GM23338 (cell line): ENCODE data around the gene MYO18A. TPM values are rescaled to one million over a fixed set of nuclear protein-coding genes. Genes with fewer than 3 reads are reported as not detected.
A peak's percentile ranks its signal among the peaks of the same experiment; 100 is the strongest.

Experiments used
- ATAC-seq: fragments of 200-7000 bp; cut with Tn5 transposase; 3 replicates; pipeline ENCODE4 v1.9.1; 2020
- DNase-seq: peaks from one replicate; pipeline ENCODE4 v3.0.0-alpha.2; 2015; ENCODE audit warnings: low spot score
- H2AFZ ChIP-seq: fragments of 200-600 bp; sonication (generic); 2 replicates; pipeline ENCODE4 v1.8.0; 2016; ENCODE audit warnings: antibody characterized with exemption, mild to moderate bottlenecking, moderate library complexity
- H3F3A ChIP-seq: fragments of 200-600 bp; sonication (generic); replicated peaks from 2 replicates; pipeline ENCODE4 v1.8.0; 2017; ENCODE audit warnings: antibody characterized with exemption, mixed run types, low read depth
- H3K27ac ChIP-seq: fragments of 200-600 bp; sonication (generic); 2 replicates; pipeline ENCODE4 v1.6.1; 2016; ENCODE audit warnings: low read depth
- H3K27me3 ChIP-seq: fragments of 200-600 bp; sonication (generic); 2 replicates; pipeline ENCODE4 v1.8.0; 2016; ENCODE audit warnings: mild to moderate bottlenecking, mixed run types, moderate library complexity; ENCODE audit not compliant: insufficient read depth
- H3K36me3 ChIP-seq: fragments of 200-600 bp; sonication (generic); 2 replicates; pipeline ENCODE4 v1.8.0; 2016; ENCODE audit warnings: mild to moderate bottlenecking; ENCODE audit not compliant: insufficient read depth
- H3K4me1 ChIP-seq: fragments of 200-600 bp; sonication (generic); 2 replicates; pipeline ENCODE4 v1.8.0; 2016; ENCODE audit warnings: mild to moderate bottlenecking, moderate library complexity; ENCODE audit not compliant: insufficient read depth
- H3K4me2 ChIP-seq: fragments of 200-600 bp; sonication (generic); 2 replicates; pipeline ENCODE4 v1.7.1; 2017; ENCODE audit warnings: mixed run types
- H3K4me3 ChIP-seq: fragments of 200-600 bp; sonication (generic); 2 replicates; pipeline ENCODE4 v1.6.1; 2016; ENCODE audit warnings: mixed run types
- H3K79me2 ChIP-seq: fragments of 200-600 bp; sonication (generic); replicated peaks from 2 replicates; pipeline ENCODE4 v1.8.0; 2017; ENCODE audit warnings: mild to moderate bottlenecking; ENCODE audit not compliant: insufficient read depth
- H3K9me2 ChIP-seq: fragments of 200-600 bp; sonication (generic); 2 replicates; pipeline ENCODE4 v1.8.0; 2017; ENCODE audit not compliant: insufficient read depth
- H4K20me1 ChIP-seq: fragments of 200-600 bp; sonication (generic); replicated peaks from 2 replicates; pipeline ENCODE4 v1.8.0; 2017; ENCODE audit warnings: mild to moderate bottlenecking; ENCODE audit not compliant: insufficient read depth
- H3K27ac Mint-ChIP-seq: 2 replicates; pipeline ENCODE4 v1.8.0; 2020; ENCODE audit warnings: inconsistent platforms, mild to moderate bottlenecking, moderate library complexity, mixed read lengths
- H3K27me3 Mint-ChIP-seq: 3 replicates; pipeline ENCODE4 v1.8.0; 2022; ENCODE audit warnings: low read depth, mild to moderate bottlenecking, moderate library complexity, mixed read lengths, inconsistent platforms; ENCODE audit not compliant: insufficient read depth, poor library complexity
- H3K36me3 Mint-ChIP-seq: 3 replicates; pipeline ENCODE4 v1.8.0; 2021; ENCODE audit warnings: low read depth, mild to moderate bottlenecking, inconsistent platforms, moderate library complexity, mixed read lengths
- H3K4me1 Mint-ChIP-seq: 3 replicates; pipeline ENCODE4 v1.8.0; 2020; ENCODE audit warnings: mild to moderate bottlenecking, inconsistent platforms, mixed read lengths
- H3K4me3 Mint-ChIP-seq: 3 replicates; pipeline ENCODE4 v1.8.0; 2021; ENCODE audit warnings: moderate library complexity, mild to moderate bottlenecking, inconsistent platforms, mixed read lengths
- H3K9me3 Mint-ChIP-seq: 3 replicates; pipeline ENCODE4 v1.8.0; 2020; ENCODE audit warnings: moderate library complexity, mild to moderate bottlenecking, inconsistent platforms, mixed read lengths
- CREB1 ChIP-seq: fragments of 250-450 bp; sonication (Bioruptor Pico); IDR thresholded peaks from 2 replicates; pipeline ENCODE4 v1.5.0; 2020; ENCODE audit warnings: low read depth, mild to moderate bottlenecking, moderate library complexity
- ETS1 ChIP-seq: IDR thresholded peaks from 2 replicates; pipeline ENCODE4 v1.6.1; 2016; ENCODE audit warnings: antibody characterized with exemption
- EZH2 ChIP-seq: fragments of 200-600 bp; sonication (generic); IDR thresholded peaks from one replicate; pipeline ENCODE4 v1.8.0; 2017; ENCODE audit warnings: antibody characterized with exemption, mild to moderate bottlenecking, low read depth; ENCODE audit not compliant: unreplicated experiment
- EZH2phosphoT487 ChIP-seq: fragments of 200-600 bp; sonication (generic); IDR thresholded peaks from one replicate; pipeline ENCODE4 v1.8.1; 2018; ENCODE audit warnings: antibody characterized with exemption; ENCODE audit not compliant: unreplicated experiment
- JUNB ChIP-seq: IDR thresholded peaks from one replicate; pipeline ENCODE4 v1.6.1; 2016; ENCODE audit warnings: antibody characterized with exemption; ENCODE audit not compliant: unreplicated experiment
- REST ChIP-seq: IDR thresholded peaks from one replicate; pipeline ENCODE4 v1.6.1; 2018; ENCODE audit warnings: antibody characterized with exemption; ENCODE audit not compliant: unreplicated experiment
- STAT1 ChIP-seq: IDR thresholded peaks from one replicate; pipeline ENCODE4 v1.6.1; 2016; ENCODE audit warnings: antibody characterized with exemption; ENCODE audit not compliant: unreplicated experiment
- ZNF114 ChIP-seq: fragments of 250-450 bp; sonication (Bioruptor Pico); IDR thresholded peaks from 2 replicates; pipeline ENCODE4 v1.5.0; 2020; ENCODE audit warnings: mild to moderate bottlenecking, moderate library complexity
- ZNF331 ChIP-seq: fragments of 250-450 bp; sonication (Bioruptor Pico); IDR thresholded peaks from 2 replicates; pipeline ENCODE4 v1.5.0; 2020; ENCODE audit warnings: low read depth, mild to moderate bottlenecking, moderate library complexity
- ZNF462 ChIP-seq: fragments of 250-450 bp; sonication (Bioruptor Pico); IDR thresholded peaks from 2 replicates; pipeline ENCODE4 v1.5.0; 2020; ENCODE audit warnings: mild to moderate bottlenecking, moderate library complexity
- polyA plus RNA-seq: library from polyadenylated mRNA; unstranded; fragments of >200 nt; fragmentation: Nextera tagmentation; extraction: Ambion mirVana; gene quantifications from 2 replicates; pipeline ENCODE4 v1.2.1, GENCODE V29; 2016
- total RNA-seq: library from RNA; depleted of rRNA; stranded (reverse); fragments of >200 nt; shearing (Covaris generic); gene quantifications from 2 replicates; pipeline ENCODE4 v1.2.3, GENCODE V29; 2014

Gene MYO18A
- total and polyA plus RNA-seq, 2 experiments from 2014 or later = 18.3 to 37.5 TPM

GRCh38 chr17:29212681-29213121 is 32.5 kb upstream of the MYO18A start:
- DNase-seq (no peak), ATAC-seq (no peak)
- H3K27ac ChIP-seq = no peak overlapping the region
- H3K4me1 Mint-ChIP-seq = peaks cover 19% of the 10 kb centered on the region
- peaks cover 3% of the 10 kb centered on the region for H3K27me3 Mint-ChIP-seq
- no peaks in the 10 kb centered on the region for H3F3A ChIP-seq
- H3K4me3 Mint-ChIP-seq = no peak overlapping the region
- H3K27ac Mint-ChIP-seq = no peak overlapping the region
- H3K4me2 ChIP-seq = no peak overlapping the region
- H3K9me3 Mint-ChIP-seq = no peaks in the 10 kb centered on the region
- H3K9me2 ChIP-seq = no peaks in the 10 kb centered on the region
- no peaks in the 10 kb centered on the region for H3K27me3 ChIP-seq
- no peaks in the 10 kb centered on the region for H3K79me2 ChIP-seq
- H2AFZ ChIP-seq = peak overlapping the region; percentile 83
- H3K4me1 ChIP-seq = peaks cover 11% of the 10 kb centered on the region
- no peaks in the 10 kb centered on the region for H3K36me3 Mint-ChIP-seq
- no peak overlapping the region for H3K4me3 ChIP-seq
- H4K20me1 ChIP-seq = no peaks in the 10 kb centered on the region
- H3K36me3 ChIP-seq = no peaks in the 10 kb centered on the region
- TF ChIP-seq ZNF114 (CRISPR knock-in tag) (no peak), JUNB (no peak), REST (no peak), CREB1 (CRISPR knock-in tag) (no peak), EZH2phosphoT487 (no peak), STAT1 (no peak), ZNF462 (CRISPR knock-in tag) (no peak), EZH2 (no peak), ETS1 (no peak), ZNF331 (CRISPR knock-in tag) (no peak)
